Ovary (tissue), 3 donors: Measurements from ENCODE around the gene GPR132.

Source experiments
- POLR2A ChIP-seq: fragments of 450-650 bp; IDR thresholded peaks from one replicate; pipeline ENCODE4 v1.6.1; 2017; ENCODE audit warnings: antibody characterized with exemption, mild to moderate bottlenecking, moderate library complexity
- TF ChIP-seq, protein P1 (sequence below), 3 donors: fragments of 450-650 bp in 2 of 3; fragments of 200-600 bp in 1 of 3; IDR thresholded peaks; one replicate each; pipeline versions ENCODE4 v1.5.1 to v1.8.0; 2016 to 2022; ENCODE audit warnings: antibody characterized with exemption in 3 of 3, mild to moderate bottlenecking in 1 of 3
- donor health status: DM: no; HTN: no; CAD: no.

DNA sequence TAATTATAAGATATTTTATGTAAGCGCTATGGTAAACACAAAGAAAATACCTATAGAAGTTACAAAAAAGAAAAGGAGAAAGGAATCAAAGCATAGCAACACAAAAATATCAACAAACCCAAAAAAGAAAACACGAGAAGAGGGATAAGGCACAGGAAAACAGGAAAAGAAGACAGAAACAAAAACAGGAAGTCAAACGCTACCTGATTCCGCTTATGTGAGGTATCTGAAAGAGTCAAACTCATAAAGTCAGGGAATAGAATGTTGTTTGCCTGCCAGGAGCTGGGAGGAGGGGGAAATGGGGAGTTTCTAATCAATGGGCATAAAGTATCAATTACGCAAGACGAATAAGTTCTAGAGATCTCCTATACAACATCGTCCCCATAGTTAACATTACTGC lies 39.9 kb upstream of the GPR132 start:
- TF ChIP-seq, protein P1, sequence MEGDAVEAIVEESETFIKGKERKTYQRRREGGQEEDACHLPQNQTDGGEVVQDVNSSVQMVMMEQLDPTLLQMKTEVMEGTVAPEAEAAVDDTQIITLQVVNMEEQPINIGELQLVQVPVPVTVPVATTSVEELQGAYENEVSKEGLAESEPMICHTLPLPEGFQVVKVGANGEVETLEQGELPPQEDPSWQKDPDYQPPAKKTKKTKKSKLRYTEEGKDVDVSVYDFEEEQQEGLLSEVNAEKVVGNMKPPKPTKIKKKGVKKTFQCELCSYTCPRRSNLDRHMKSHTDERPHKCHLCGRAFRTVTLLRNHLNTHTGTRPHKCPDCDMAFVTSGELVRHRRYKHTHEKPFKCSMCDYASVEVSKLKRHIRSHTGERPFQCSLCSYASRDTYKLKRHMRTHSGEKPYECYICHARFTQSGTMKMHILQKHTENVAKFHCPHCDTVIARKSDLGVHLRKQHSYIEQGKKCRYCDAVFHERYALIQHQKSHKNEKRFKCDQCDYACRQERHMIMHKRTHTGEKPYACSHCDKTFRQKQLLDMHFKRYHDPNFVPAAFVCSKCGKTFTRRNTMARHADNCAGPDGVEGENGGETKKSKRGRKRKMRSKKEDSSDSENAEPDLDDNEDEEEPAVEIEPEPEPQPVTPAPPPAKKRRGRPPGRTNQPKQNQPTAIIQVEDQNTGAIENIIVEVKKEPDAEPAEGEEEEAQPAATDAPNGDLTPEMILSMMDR (IDR thresholded peaks at IDR 0.05) = no peak
- no peak for TF ChIP-seq POLR2A
